Measurements from ENCODE around the gene KCNIP1.
A peak's percentile ranks its signal among the peaks of the same experiment; 100 is the strongest.

KCNIP1 gene

GRCh38 chr5:170633235-170634081, 129.6 kb downstream of the KCNIP1 start (continued):
- TF ChIP-seq ZBTB17 (tag by site-specific recombination; IDR thresholded peaks at IDR 0.05), result peak; percentile 75
- TF ChIP-seq YY1 (tag by site-specific recombination; IDR thresholded peaks at IDR 0.05), result no peak; the same call in 1 of the 2 replicates
- TF ChIP-seq KLF16 (tag by site-specific recombination; IDR thresholded peaks at IDR 0.05), result no peak
- 0 out of 2 replicates have a peak, but pooled peaks have one; percentile 19 for TF ChIP-seq ZNF843 (tag by site-specific recombination; IDR thresholded peaks at IDR 0.05)
- TF ChIP-seq ZXDB (tag by site-specific recombination; IDR thresholded peaks at IDR 0.05), result peak; percentile 41; the same call in 1 of the 2 replicates
- peak; percentile 20; the same call in 1 of the 2 replicates for TF ChIP-seq ZNF394 (tag by site-specific recombination; IDR thresholded peaks at IDR 0.05; ENCODE audit: borderline replicate concordance)
- peak; percentile 42; the same call in 1 of the 2 replicates for TF ChIP-seq KLF10 (tag by site-specific recombination; IDR thresholded peaks at IDR 0.05)
- TF ChIP-seq ZBTB1 (tag by site-specific recombination; IDR thresholded peaks at IDR 0.05), result no peak
- TF ChIP-seq FEZF1 (tag by site-specific recombination; IDR thresholded peaks at IDR 0.05), result no peak
- TF ChIP-seq TCF7L2 (IDR thresholded peaks at IDR 0.05; ENCODE audit: borderline replicate concordance, low read depth, low read length), result no peak
- TF ChIP-seq GLIS2 (tag by site-specific recombination; IDR thresholded peaks at IDR 0.05), result no peak
- TF ChIP-seq ZNF292 (tag by site-specific recombination; IDR thresholded peaks at IDR 0.05; ENCODE audit: borderline replicate concordance, low read depth), result no peak
- TF ChIP-seq ZNF223 (tag by site-specific recombination; IDR thresholded peaks at IDR 0.05), result no peak
- TF ChIP-seq ZNF335 (tag by site-specific recombination; conservative IDR thresholded peaks at IDR 0.05), result peak; percentile 95
- TF ChIP-seq ZBTB44 (tag by site-specific recombination; IDR thresholded peaks at IDR 0.05), result no peak
- TF ChIP-seq ZFP41 (tag by site-specific recombination; IDR thresholded peaks at IDR 0.05; ENCODE audit: borderline replicate concordance), result no peak
- no peak for TF ChIP-seq ZNF510 (tag by site-specific recombination; IDR thresholded peaks at IDR 0.05; ENCODE audit: insufficient replicate concordance)
- no peak for TF ChIP-seq ZNF513 (tag by site-specific recombination; IDR thresholded peaks at IDR 0.05)
- peak; percentile 46; the same call in 1 of the 2 replicates for TF ChIP-seq ZBTB10 (tag by site-specific recombination; IDR thresholded peaks at IDR 0.05)
- no peak; the same call in 1 of the 2 replicates for TF ChIP-seq ZBTB21 (tag by site-specific recombination; IDR thresholded peaks at IDR 0.05)
- TF ChIP-seq ZNF37A (tag by site-specific recombination; IDR thresholded peaks at IDR 0.05), result no peak
- TF ChIP-seq REST (tag by site-specific recombination; IDR thresholded peaks at IDR 0.05), result peak; percentile 35; the same call in 1 of the 2 replicates
- TF ChIP-seq IKZF3 (tag by site-specific recombination; IDR thresholded peaks at IDR 0.05), result peak; percentile 77
- no peak for TF ChIP-seq ZNF639 (tag by site-specific recombination; IDR thresholded peaks at IDR 0.05)
- TF ChIP-seq ZNF175 (tag by site-specific recombination; IDR thresholded peaks at IDR 0.05), result no peak

Data from HEK293 (cell line).